ENCODE data around the gene TFDP1. TPM values are rescaled to one million over a fixed set of nuclear protein-coding genes. Genes with fewer than 3 reads are reported as not detected.

Gene TFDP1
- total RNA-seq, 1 experiment from 2014 or later, result 107 TPM

- peaks cover 14% of the 10 kb centered on the region for H3K36me3 ChIP-seq (ENCODE audit: low read depth)
- H3F3A ChIP-seq (ENCODE audit: insufficient read depth, low read depth), result 0 out of 2 replicates have a peak, but pooled peaks cover 3% of the 10 kb centered on the region
- no peak for TF ChIP-seq EZH2 (IDR thresholded peaks at IDR 0.05; ENCODE audit: low read depth)
- TF ChIP-seq, protein P1, sequence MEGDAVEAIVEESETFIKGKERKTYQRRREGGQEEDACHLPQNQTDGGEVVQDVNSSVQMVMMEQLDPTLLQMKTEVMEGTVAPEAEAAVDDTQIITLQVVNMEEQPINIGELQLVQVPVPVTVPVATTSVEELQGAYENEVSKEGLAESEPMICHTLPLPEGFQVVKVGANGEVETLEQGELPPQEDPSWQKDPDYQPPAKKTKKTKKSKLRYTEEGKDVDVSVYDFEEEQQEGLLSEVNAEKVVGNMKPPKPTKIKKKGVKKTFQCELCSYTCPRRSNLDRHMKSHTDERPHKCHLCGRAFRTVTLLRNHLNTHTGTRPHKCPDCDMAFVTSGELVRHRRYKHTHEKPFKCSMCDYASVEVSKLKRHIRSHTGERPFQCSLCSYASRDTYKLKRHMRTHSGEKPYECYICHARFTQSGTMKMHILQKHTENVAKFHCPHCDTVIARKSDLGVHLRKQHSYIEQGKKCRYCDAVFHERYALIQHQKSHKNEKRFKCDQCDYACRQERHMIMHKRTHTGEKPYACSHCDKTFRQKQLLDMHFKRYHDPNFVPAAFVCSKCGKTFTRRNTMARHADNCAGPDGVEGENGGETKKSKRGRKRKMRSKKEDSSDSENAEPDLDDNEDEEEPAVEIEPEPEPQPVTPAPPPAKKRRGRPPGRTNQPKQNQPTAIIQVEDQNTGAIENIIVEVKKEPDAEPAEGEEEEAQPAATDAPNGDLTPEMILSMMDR (conservative IDR thresholded peaks at IDR 0.05), result no peak
- H2AFZ ChIP-seq, result no peak overlapping the region
- peaks cover 81% of the 10 kb centered on the region for H4K20me1 ChIP-seq (ENCODE audit: insufficient read depth)
- no peaks in the 10 kb centered on the region for H3K4me1 ChIP-seq (replicated peaks; ENCODE audit: insufficient read depth)
- no peak for DNase-seq
- H3K27me3 ChIP-seq (ENCODE audit: insufficient read depth, low read depth), result no peaks in the 10 kb centered on the region
- CTCF ChIA-PET, result no interaction called here
- intact Hi-C loops (cut with micrococcal nuclease; ENCODE audit: unreplicated experiment), result no loop called here
- POLR2A ChIA-PET (ENCODE audit: unreplicated experiment), result no interaction called here
- H3K9me2 ChIP-seq (ENCODE audit: insufficient read depth), result no peaks in the 10 kb centered on the region
- no peak overlapping the region for H3K4me3 ChIP-seq
- no TSS peak for BruUV-seq (replicated peaks)
- H3K27ac ChIP-seq, result no peak overlapping the region
- no peaks in the 10 kb centered on the region for H3K9me3 ChIP-seq (ENCODE audit: insufficient read depth, low read depth)
- peaks cover 91% of the 10 kb centered on the region for H3K79me2 ChIP-seq (ENCODE audit: low read depth)
- no peak overlapping the region for H3K4me2 ChIP-seq
Measured at GRCh38 chr13:113610266-113610665, 25.7 kb downstream of the TFDP1 start.

- H3K4me2 ChIP-seq, result no peak overlapping the region
- no peak overlapping the region for H3K4me3 ChIP-seq
- H3K27me3 ChIP-seq (ENCODE audit: insufficient read depth, low read depth), result no peaks in the 10 kb centered on the region
- H3K9me2 ChIP-seq (ENCODE audit: insufficient read depth), result no peaks in the 10 kb centered on the region
- H2AFZ ChIP-seq, result no peak overlapping the region
- no peaks in the 10 kb centered on the region for H3K4me1 ChIP-seq (replicated peaks; ENCODE audit: insufficient read depth)
- POLR2A ChIA-PET (ENCODE audit: unreplicated experiment), result no interaction called here
- no peak for DNase-seq
- intact Hi-C loops (cut with micrococcal nuclease; ENCODE audit: unreplicated experiment), result no loop called here
- peaks cover 14% of the 10 kb centered on the region for H3K36me3 ChIP-seq (ENCODE audit: low read depth)
- H3K79me2 ChIP-seq (ENCODE audit: low read depth), result peaks cover 91% of the 10 kb centered on the region
- peaks cover 89% of the 10 kb centered on the region for H4K20me1 ChIP-seq (ENCODE audit: insufficient read depth)
- H3K27ac ChIP-seq, result no peak overlapping the region
- H3F3A ChIP-seq (ENCODE audit: insufficient read depth, low read depth), result 0 out of 2 replicates have a peak, but pooled peaks cover 3% of the 10 kb centered on the region
- no TSS peak for BruUV-seq (replicated peaks)
- CTCF ChIA-PET, result no interaction called here
- TF ChIP-seq, protein P1 (conservative IDR thresholded peaks at IDR 0.05), result no peak
- no peak for TF ChIP-seq EZH2 (IDR thresholded peaks at IDR 0.05; ENCODE audit: low read depth)
- no peaks in the 10 kb centered on the region for H3K9me3 ChIP-seq (ENCODE audit: insufficient read depth, low read depth)
Measured at GRCh38 chr13:113611996-113612395, 27.4 kb downstream of the TFDP1 start.

DNA sequence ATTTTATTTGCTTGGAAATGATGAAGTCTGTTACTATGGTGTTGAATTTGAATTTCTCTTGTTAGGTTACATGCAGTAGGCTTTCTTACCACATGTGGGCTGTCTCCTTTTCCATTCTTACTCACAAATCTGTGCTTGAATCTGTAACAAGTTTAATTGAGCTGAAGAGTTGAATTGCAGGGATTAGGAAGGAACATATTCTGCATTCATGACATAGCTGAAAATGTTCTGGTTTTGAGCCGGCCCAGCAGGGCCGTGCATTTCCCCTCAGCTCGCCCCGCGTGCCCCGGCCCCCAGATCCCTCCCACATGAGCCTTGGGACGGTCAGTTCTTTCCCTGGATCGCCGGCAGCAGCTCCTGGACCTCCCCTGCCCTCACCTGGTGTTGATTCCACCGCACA lies 28.1 kb downstream of the TFDP1 start:
- Histone ChIP-seq H3K9me3 (ENCODE audit: insufficient read depth, low read depth) (no peaks in the 10 kb centered on the region), H2AFZ (no peak overlapping the region), H3K36me3 (ENCODE audit: low read depth) (peaks cover 16% of the 10 kb centered on the region), H3K27ac (no peak overlapping the region), H3K27me3 (ENCODE audit: insufficient read depth, low read depth) (no peaks in the 10 kb centered on the region), H3K4me2 (no peak overlapping the region), H3K9me2 (ENCODE audit: insufficient read depth) (no peaks in the 10 kb centered on the region), H3K4me3 (no peak overlapping the region), H4K20me1 (ENCODE audit: insufficient read depth) (peaks cover 89% of the 10 kb centered on the region), H3K79me2 (ENCODE audit: low read depth) (peaks cover 89% of the 10 kb centered on the region), H3K4me1 (replicated peaks; ENCODE audit: insufficient read depth) (no peaks in the 10 kb centered on the region), H3F3A (ENCODE audit: insufficient read depth, low read depth) (0 out of 2 replicates have a peak, but pooled peaks cover 3% of the 10 kb centered on the region)
- TF ChIP-seq, protein P1 (conservative IDR thresholded peaks at IDR 0.05), result no peak
- no peak for TF ChIP-seq EZH2 (IDR thresholded peaks at IDR 0.05; ENCODE audit: low read depth)
- POLR2A ChIA-PET (ENCODE audit: unreplicated experiment), result interaction anchor here (0.6 kb wide), 2 partner anchors 334 to 659 kb away, joined by 3 to 4 read pairs; no protein-coding TSS in a partner anchor
- DNase-seq, result no peak
- CTCF ChIA-PET, result no interaction called here
- BruUV-seq (replicated peaks), result no TSS peak
- intact Hi-C loops (cut with micrococcal nuclease; ENCODE audit: unreplicated experiment), result no loop called here
